Measurements from ENCODE around the gene FOSL2.

DNA sequence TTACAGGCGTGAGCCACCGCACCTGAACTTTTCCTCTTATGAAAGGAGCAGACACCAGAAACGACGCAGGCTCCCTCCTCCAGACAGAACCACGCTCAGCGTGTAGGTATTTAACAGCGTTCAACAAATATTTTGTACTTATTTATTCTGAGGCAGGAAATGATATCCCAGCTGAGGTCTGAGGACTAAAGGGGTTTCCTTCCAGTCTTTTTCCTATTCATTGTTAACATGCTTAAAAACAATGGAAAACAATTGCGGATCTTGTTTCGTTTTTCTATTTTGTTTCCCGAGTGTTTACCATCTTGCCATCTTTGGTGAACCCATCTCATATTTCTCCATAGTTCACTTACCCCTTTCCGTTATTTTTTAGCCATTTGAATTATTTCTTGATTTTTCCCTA lies 43.7 kb upstream of the FOSL2 start:
- TF ChIP-seq CTCF (IDR thresholded peaks at IDR 0.05; ENCODE audit: insufficient read depth, low read length) (no peak), POLR2AphosphoS5 (IDR thresholded peaks at IDR 0.05; ENCODE audit: low read depth) (no peak), GABPA (IDR thresholded peaks at IDR 0.05; ENCODE audit: low read depth) (no peak)

Measured in HL-60 (cell line).